ENCODE results near the gene GXYLT2. TPM values are rescaled to one million over a fixed set of nuclear protein-coding genes. Genes with fewer than 3 reads are reported as not detected.

Gene GXYLT2
- total and polyA plus RNA-seq, 2 of the 13 experiments (the other 11 are each of a cell fraction or from before 2014, with no cell fraction given) = 4.3 to 6.9 TPM

- intact Hi-C loops (cut with micrococcal nuclease; ENCODE audit: unreplicated experiment) (loop anchor here (5.0 kb wide), 1 partner anchor 40 kb away; the partner anchor contains the start of gene GXYLT2), in situ Hi-C loops (cut with HindIII; ENCODE audit: extremely low pct_ligation_motif_present, low pct_unique_long_range_greater_than_20kb) (loop anchor here (10.0 kb wide), 1 partner anchor 238 kb away; no protein-coding TSS in a partner anchor)
- no peak for FAIRE-seq
- peak overlapping the region; percentile 96 for H3K4me2 ChIP-seq (ENCODE audit: low read depth, low read length)
- H3K27me3 ChIP-seq (ENCODE audit: control insufficient read depth in 1 of 2, insufficient read depth in 2 of 2, low read length in 2 of 2) = no peaks in the 10 kb centered on the region; a peak in 1 of 5 replicates
- TF ChIP-seq KDM5B (CRISPR knock-in tag; IDR thresholded peaks at IDR 0.05; ENCODE audit: borderline replicate concordance) = no peak
- TF ChIP-seq TBL1XR1 (IDR thresholded peaks at IDR 0.05; ENCODE audit: borderline replicate concordance, low read length, partially characterized antibody) = no peak
- no peak for TF ChIP-seq DDIT3 (CRISPR knock-in tag; IDR thresholded peaks at IDR 0.05)
- TF ChIP-seq TSC22D2 (CRISPR knock-in tag; IDR thresholded peaks at IDR 0.05; ENCODE audit: borderline replicate concordance) = no peak
- TF ChIP-seq ZNF274 (CRISPR knock-in tag; IDR thresholded peaks at IDR 0.05) = no peak
- no peak for TF ChIP-seq CSRNP2 (CRISPR knock-in tag; conservative IDR thresholded peaks at IDR 0.05; ENCODE audit: low read depth)
- TF ChIP-seq TAF15 (IDR thresholded peaks at IDR 0.05; ENCODE audit: low read depth, low read length, poor library complexity, severe bottlenecking) = no peak
- TF ChIP-seq ZFP36 (IDR thresholded peaks at IDR 0.05; ENCODE audit: borderline replicate concordance, low read depth, low read length, partially characterized antibody) = no peak
- TF ChIP-seq SMARCC2 (IDR thresholded peaks at IDR 0.05) = no peak
- no peak for TF ChIP-seq RFX5 (IDR thresholded peaks at IDR 0.05; ENCODE audit: low read depth, low read length)
- TF ChIP-seq ZNF501 (CRISPR knock-in tag; IDR thresholded peaks at IDR 0.05) = no peak
- TF ChIP-seq ZNF282 (IDR thresholded peaks at IDR 0.05; ENCODE audit: partially characterized antibody) = no peak
- TF ChIP-seq ZNF367 (CRISPR knock-in tag; IDR thresholded peaks at IDR 0.05; ENCODE audit: borderline replicate concordance) = no peak
- no peak for TF ChIP-seq MXD1 (CRISPR knock-in tag; IDR thresholded peaks at IDR 0.05)
- TF ChIP-seq SATB2 (CRISPR knock-in tag; IDR thresholded peaks at IDR 0.05) = no peak
- no peak for TF ChIP-seq TCF7L2 (IDR thresholded peaks at IDR 0.05; ENCODE audit: low read depth, low read length)
- no peak for TF ChIP-seq CBX2 (IDR thresholded peaks at IDR 0.05; ENCODE audit: low read depth, low read length)
- TF ChIP-seq CBX2 (CRISPR knock-in tag; IDR thresholded peaks at IDR 0.05; ENCODE audit: low read depth) = no peak
- TF ChIP-seq MAX (IDR thresholded peaks at IDR 0.05) = no peak
- TF ChIP-seq SIN3A (IDR thresholded peaks at IDR 0.05; ENCODE audit: borderline replicate concordance, low read depth, low read length) = no peak
- TF ChIP-seq ZNF558 (CRISPR knock-in tag; IDR thresholded peaks at IDR 0.05; ENCODE audit: borderline replicate concordance) = no peak
- peak overlapping the region; percentile 96 for H2AFZ ChIP-seq (ENCODE audit: low read length)
- ChIA-PET CTCF (ENCODE audit: low intra/inter-chr PET ratio, low total read pairs) (no interaction called here), POLR2A (interaction anchor here (1.0 kb wide), 1 partner anchor 696 kb away, joined by 3 read pairs; no protein-coding TSS in a partner anchor)
- DNase-seq (ENCODE audit: low spot score) = no peak
- peak overlapping the region; percentile 57 for H3K27ac ChIP-seq (ENCODE audit: extremely low read length, insufficient read depth, low read length)
- H3K36me3 ChIP-seq (replicated peaks in 1 of 2; ENCODE audit: control insufficient read depth in 1 of 2, insufficient read depth in 2 of 2, low read length in 2 of 2) = no peaks in the 10 kb centered on the region
- H3K79me2 ChIP-seq (ENCODE audit: insufficient read depth, low read length) = peaks cover 29% of the 10 kb centered on the region
- peak overlapping the region; percentile 76 to 97 (median 91) for H3K4me3 ChIP-seq (replicated peaks in 1 of 3; ENCODE audit: insufficient read depth in 1 of 3, low read depth in 2 of 3, low read length in 3 of 3)
- H3K9me3 ChIP-seq (ENCODE audit: low read length) = no peaks in the 10 kb centered on the region
- peaks cover 45% of the 10 kb centered on the region for H3K4me1 ChIP-seq (ENCODE audit: insufficient read depth, low read length)
- no TSS peak for BruUV-seq (replicated peaks)
- no peaks in the 10 kb centered on the region for H4K20me1 ChIP-seq (ENCODE audit: insufficient read depth, low read length)
- peak overlapping the region; percentile 77 for H3K9ac ChIP-seq (ENCODE audit: insufficient read depth, low read depth, low read length)
- WGBS (ENCODE audit: low lambda C conversion rate) = 12% methylated on average over 6 of the region's 6 CpGs
- ATAC-seq = peak; percentile 7
These were observed 40.6 kb upstream of the GXYLT2 start for GRCh38 chr3:72847282-72847681.

All from HepG2 (cell line).